ENCODE results near the gene HOXA4. TPM values are rescaled to one million over a fixed set of nuclear protein-coding genes. Genes with fewer than 3 reads are reported as not detected.

HOXA4 gene
- total RNA-seq, 1 donor from 2014 or later: not detected

- H3K4me1 Mint-ChIP-seq (ENCODE audit: unreplicated experiment): peaks cover 13% of the 10 kb centered on the region
- peaks cover 78% of the 10 kb centered on the region for H3K27me3 Mint-ChIP-seq (ENCODE audit: unreplicated experiment)
- H3K9me3 Mint-ChIP-seq (ENCODE audit: unreplicated experiment): no peaks in the 10 kb centered on the region
- H3K27ac Mint-ChIP-seq (ENCODE audit: unreplicated experiment): no peak overlapping the region
- peaks cover 2% of the 10 kb centered on the region for H3K36me3 Mint-ChIP-seq (ENCODE audit: unreplicated experiment)
- H3K4me3 Mint-ChIP-seq (ENCODE audit: unreplicated experiment): no peak overlapping the region
- TF ChIP-seq, protein P1, sequence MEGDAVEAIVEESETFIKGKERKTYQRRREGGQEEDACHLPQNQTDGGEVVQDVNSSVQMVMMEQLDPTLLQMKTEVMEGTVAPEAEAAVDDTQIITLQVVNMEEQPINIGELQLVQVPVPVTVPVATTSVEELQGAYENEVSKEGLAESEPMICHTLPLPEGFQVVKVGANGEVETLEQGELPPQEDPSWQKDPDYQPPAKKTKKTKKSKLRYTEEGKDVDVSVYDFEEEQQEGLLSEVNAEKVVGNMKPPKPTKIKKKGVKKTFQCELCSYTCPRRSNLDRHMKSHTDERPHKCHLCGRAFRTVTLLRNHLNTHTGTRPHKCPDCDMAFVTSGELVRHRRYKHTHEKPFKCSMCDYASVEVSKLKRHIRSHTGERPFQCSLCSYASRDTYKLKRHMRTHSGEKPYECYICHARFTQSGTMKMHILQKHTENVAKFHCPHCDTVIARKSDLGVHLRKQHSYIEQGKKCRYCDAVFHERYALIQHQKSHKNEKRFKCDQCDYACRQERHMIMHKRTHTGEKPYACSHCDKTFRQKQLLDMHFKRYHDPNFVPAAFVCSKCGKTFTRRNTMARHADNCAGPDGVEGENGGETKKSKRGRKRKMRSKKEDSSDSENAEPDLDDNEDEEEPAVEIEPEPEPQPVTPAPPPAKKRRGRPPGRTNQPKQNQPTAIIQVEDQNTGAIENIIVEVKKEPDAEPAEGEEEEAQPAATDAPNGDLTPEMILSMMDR (IDR thresholded peaks at IDR 0.05): no peak
- no peak for DNase-seq (ENCODE audit: extremely low spot score, unreplicated experiment)
These were observed 41.8 kb upstream of the HOXA4 start for GRCh38 chr7:27172315-27172774.

DNA sequence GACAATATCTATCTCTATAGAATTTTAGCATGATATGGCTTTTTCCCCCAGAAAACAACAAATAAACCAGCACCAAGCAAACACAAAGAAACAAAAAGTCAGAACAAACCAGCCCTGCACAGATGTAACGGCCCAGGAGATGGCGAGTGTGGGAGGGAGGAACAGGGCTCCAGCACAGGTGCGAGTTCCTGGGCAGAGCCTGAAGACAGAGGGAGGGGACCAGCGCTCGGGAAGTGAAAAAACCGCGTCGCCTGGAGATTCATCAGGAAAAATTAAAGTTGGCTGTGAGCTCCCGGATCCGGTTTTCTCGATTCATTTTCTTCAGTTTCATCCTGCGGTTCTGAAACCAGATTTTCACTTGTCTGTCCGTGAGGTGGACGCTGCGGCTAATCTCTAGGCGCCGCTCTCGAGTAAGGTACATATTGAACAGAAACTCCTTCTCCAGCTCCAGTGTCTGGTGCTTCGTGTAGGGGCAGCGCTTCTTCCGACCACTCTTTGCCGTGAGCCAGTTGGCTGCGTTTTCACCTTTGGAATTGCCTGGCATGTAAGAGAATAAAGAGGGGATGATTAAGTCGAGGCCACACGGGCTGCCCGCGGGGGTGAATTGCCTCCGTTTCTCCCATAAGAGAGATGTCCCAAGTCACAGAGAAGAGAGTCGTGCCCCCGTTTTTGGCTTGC, 41.2 kb upstream of the HOXA4 start:
- TF ChIP-seq, protein P1 (IDR thresholded peaks at IDR 0.05): no peak
- Mint-ChIP-seq H3K27ac (ENCODE audit: unreplicated experiment) (no peak overlapping the region), H3K9me3 (ENCODE audit: unreplicated experiment) (no peaks in the 10 kb centered on the region)

DNA sequence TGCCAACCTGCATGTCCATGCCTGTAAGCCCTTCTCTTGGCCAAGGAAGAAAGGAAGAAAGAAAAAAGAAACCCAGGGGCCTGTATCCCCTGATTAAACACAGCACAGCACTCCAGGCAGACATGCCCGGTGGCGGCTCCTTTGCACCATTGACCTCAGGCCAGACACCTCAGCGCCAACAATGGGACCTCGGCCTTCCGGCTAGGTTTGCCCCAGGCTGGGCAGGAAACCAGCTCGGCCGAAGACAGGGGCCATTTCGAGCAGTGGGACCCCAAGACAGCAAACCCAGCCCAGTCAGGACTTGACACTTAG, 40.7 kb upstream of the HOXA4 start:
- H3K27me3 Mint-ChIP-seq (ENCODE audit: unreplicated experiment): peaks cover 78% of the 10 kb centered on the region
- TF ChIP-seq, protein P1 (IDR thresholded peaks at IDR 0.05): no peak
- peaks cover 2% of the 10 kb centered on the region for H3K36me3 Mint-ChIP-seq (ENCODE audit: unreplicated experiment)
- H3K4me3 Mint-ChIP-seq (ENCODE audit: unreplicated experiment): peak overlapping the region; percentile 5
- peaks cover 13% of the 10 kb centered on the region for H3K4me1 Mint-ChIP-seq (ENCODE audit: unreplicated experiment)
- H3K9me3 Mint-ChIP-seq (ENCODE audit: unreplicated experiment): no peaks in the 10 kb centered on the region
- H3K27ac Mint-ChIP-seq (ENCODE audit: unreplicated experiment): no peak overlapping the region
- no peak for DNase-seq (ENCODE audit: extremely low spot score, unreplicated experiment)

More for the DNA sequence above, 41.2 kb upstream of the HOXA4 start:
- peak overlapping the region; percentile 30 for H3K4me3 Mint-ChIP-seq (ENCODE audit: unreplicated experiment)
- H3K36me3 Mint-ChIP-seq (ENCODE audit: unreplicated experiment): peaks cover 2% of the 10 kb centered on the region
- H3K27me3 Mint-ChIP-seq (ENCODE audit: unreplicated experiment): peaks cover 78% of the 10 kb centered on the region
- H3K4me1 Mint-ChIP-seq (ENCODE audit: unreplicated experiment): peaks cover 13% of the 10 kb centered on the region
- no peak for DNase-seq (ENCODE audit: extremely low spot score, unreplicated experiment)

DNA sequence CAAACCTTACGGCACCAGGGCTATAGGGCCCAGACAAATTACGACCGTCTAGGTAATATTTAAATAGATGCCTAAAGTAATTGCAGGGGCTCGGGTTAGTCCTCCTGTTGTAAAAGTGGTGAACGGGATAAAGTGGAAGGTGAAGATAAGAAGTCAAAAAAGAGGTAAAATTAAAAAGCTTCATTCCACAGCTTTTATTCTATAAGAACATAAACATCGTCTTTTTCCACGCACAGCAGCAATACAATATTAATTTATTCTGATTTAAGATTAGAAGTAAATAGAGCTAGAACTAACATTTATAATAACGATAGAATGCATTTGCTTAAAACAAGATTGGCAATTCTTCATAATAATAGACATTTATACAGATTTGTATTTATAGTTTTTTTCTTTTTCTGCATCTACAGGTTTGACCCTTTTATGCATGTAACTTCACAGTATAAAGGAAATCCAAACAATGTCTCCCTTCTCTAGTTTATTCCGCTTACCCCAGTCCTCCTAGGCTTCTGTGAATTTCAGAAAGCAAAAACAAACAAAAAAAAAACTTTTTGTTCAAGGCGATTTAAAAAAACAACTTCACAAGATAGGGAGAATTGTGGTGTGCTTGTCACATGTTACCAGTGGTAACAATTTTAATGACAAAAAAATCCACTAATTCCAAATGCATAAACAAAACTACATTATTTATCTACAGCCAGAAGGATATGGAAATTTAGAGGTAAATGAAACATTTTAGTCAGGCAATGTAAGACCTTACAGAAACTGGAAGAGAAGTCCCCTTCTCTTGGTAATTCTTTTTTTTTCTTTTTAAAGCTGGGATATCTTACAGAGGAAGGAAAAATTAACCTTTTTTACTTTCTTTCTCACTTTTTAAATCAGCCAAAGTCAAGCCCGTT, 40.1 kb upstream of the HOXA4 start:
- TF ChIP-seq, protein P1 (IDR thresholded peaks at IDR 0.05): no peak
- peaks cover 2% of the 10 kb centered on the region for H3K36me3 Mint-ChIP-seq (ENCODE audit: unreplicated experiment)
- H3K27ac Mint-ChIP-seq (ENCODE audit: unreplicated experiment): no peak overlapping the region
- H3K4me1 Mint-ChIP-seq (ENCODE audit: unreplicated experiment): peaks cover 14% of the 10 kb centered on the region
- no peak for DNase-seq (ENCODE audit: extremely low spot score, unreplicated experiment)
- no peaks in the 10 kb centered on the region for H3K9me3 Mint-ChIP-seq (ENCODE audit: unreplicated experiment)
- H3K4me3 Mint-ChIP-seq (ENCODE audit: unreplicated experiment): no peak overlapping the region
- H3K27me3 Mint-ChIP-seq (ENCODE audit: unreplicated experiment): peaks cover 76% of the 10 kb centered on the region
